HG02870 (cell line): Measurements from ENCODE around the gene ABCD1.
"Not testable (repeated sequence)": the region's sequence is repeated elsewhere in the genome, so short reads cannot be mapped to it uniquely, and the experiment has no call there.

Experiments used
- ATAC-seq: cut with Tn5 transposase; IDR thresholded peaks from one replicate; pipeline ENCODE4 v1.9.1; 2021; ENCODE audit warnings: mild to moderate bottlenecking, moderate library complexity; ENCODE audit not compliant: unreplicated experiment

The ABCD1 gene

DNA sequence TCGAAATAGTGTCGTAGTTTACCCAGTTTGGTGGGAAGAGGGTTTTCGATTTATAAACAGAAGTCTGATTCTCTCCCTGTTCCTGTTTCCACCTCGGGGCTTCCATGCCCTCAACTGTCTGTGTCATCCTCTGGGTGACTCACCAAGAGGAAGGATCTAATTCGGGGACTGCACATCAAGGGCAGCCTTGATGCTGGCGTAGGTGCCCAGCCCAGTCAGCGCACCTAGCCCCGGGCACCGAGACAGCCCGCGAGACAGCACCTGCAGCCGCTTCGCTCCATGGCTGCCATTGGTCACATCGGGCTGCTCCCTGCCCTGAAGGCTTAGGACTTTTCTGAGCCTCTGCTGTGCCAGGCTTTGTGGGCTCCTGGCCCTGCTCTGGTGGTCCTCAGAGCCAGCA lies 7.7 kb downstream of the ABCD1 start:
- no peak for ATAC-seq

DNA sequence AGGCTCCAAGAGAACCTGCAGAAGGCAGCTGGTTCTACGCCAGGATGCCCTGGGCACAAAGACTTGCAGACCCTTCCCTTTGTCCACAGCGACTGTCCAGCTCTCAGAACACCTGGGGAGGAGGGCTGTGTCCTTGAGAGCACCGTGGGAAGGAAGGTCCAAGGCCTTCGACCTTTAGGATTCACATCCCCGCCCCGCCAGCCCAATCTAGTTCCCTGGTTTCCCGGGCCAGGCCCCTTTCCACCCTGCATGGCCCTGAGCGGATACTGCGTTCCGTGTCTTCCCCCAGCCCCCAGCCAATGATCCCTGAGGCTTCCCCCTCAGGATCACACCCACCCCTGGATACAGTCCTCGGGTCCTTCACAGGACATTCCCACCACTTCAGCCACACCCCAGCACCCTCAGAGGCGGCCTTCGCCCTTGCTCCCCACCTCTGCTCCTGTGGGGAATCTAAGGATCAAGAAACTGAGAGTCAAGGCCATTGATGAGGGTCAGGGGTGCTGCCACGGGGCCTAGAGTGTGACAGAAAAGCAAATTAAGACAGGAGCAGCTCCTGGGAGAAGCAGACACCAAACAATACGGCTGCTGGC lies 9.1 kb downstream of the ABCD1 start:
- no peak for ATAC-seq

DNA sequence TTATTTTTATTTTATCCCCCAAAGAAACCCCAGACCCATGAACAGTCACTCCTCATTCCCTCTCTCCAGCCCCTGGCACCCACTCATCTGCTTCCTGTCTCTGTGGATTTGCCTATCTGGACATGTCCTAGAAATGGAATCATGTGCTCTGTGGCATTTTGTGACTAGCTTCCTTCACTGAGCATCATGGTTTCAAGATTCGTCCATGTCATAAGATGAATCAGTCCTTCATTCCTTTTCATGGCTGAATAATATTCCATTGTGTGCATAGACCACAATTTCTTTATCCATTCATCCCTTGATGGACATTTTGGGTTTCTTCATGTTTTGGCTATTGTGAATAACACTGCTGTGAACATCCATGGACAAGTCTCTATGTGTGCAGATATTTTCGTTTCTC lies 10.2 kb downstream of the ABCD1 start:
- ATAC-seq: no peak

DNA sequence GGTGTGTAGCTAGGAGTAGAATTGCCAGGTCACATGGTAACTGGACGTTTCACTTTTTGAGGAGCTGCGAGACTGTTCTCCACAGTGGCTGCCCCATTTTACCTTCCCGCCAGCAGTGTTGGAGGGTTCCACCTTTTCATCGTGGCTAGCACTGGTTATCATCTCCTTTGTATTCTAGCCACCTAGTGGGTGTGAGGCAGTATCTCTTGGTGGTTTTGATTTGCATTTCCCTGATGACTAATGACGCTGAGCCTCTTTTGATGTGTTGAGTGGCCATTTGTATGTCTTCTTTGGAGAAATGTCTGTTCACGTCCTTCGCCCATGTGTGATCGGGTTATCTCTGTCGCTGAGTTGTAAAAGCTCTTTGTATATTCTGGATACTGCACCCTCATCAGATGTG lies 10.6 kb downstream of the ABCD1 start:
- ATAC-seq: no peak

DNA sequence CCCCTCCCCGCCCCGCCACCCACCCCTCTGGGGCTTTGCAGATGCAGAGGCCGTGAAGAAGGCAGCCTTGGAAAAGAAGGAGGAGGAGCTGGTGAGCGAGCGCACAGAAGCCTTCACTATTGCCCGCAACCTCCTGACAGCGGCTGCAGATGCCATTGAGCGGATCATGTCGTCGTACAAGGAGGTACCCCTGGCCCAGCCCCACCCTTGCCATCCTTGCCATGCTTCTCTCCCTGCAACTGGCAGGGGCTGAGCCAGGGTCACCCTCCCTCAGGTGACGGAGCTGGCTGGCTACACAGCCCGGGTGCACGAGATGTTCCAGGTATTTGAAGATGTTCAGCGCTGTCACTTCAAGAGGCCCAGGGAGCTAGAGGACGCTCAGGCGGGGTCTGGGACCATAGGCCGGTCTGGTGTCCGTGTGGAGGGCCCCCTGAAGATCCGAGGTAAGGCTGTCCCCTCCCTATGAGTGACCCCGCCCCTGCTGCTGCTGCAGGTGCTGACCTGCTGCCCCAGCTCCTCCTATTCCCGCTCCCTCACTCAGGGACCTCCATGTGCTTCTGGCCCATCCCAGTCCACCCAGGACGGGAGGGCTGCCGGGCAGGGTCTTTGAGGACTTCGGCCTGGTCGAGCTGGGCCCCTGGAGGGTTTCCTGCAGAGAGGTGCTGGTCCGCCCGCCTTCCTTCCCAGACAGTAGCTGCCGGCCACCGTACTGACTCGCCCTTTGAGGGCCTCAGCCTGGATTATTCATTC lies 11.6 kb downstream of the ABCD1 start:
- no peak for ATAC-seq

DNA sequence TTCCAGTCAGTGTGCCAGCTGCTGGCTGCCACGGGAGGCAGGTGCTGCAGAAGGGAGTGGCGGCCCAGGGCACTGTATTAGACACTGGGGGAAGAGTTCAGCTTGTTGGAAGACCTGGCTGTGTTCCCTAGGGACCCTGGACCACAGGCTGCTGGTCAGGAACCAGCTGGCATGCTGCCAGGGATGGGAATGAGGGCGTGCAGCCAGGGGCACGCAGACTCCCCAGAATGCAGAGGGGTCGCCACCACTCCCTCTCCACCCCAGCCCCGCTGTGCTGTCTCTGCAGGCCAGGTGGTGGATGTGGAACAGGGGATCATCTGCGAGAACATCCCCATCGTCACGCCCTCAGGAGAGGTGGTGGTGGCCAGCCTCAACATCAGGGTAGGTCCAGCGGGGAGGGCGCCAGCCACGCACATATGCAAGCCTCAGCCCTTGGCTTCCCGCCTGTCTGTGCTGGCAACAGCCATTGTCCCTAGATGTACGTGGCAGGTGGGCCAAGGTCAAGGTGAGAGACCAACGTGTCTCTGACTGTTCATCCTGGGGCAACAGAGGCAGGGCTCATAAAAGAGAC lies 12.3 kb downstream of the ABCD1 start:
- no peak for ATAC-seq

DNA sequence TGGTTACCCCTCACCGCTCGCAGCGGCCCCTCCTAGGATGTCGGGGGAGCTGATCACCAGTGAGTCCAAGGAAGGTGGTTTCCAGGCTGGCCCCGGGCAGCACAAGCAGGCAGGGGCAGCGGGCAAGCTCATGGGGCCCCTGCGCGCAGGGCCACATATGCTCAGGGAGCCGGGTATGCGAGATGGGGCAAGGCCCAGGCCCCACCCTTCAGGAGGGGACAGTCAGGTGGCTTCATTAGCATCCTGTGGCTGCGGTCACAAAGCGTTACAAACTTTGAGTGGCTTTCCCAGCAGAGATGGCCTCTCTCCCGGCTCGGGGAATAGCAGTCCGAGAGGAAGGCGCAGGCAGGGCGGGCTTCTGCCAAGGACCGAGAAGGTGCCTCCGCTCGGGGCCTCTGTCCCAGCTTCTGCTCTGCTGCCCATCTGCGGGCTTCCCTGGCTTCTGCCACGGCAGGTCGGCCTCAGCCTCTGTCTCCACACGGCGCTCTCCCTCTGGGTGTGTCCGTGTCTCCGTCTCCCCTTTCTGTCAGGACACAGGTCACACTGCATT lies 13.5 kb downstream of the ABCD1 start:
- no peak for ATAC-seq

DNA sequence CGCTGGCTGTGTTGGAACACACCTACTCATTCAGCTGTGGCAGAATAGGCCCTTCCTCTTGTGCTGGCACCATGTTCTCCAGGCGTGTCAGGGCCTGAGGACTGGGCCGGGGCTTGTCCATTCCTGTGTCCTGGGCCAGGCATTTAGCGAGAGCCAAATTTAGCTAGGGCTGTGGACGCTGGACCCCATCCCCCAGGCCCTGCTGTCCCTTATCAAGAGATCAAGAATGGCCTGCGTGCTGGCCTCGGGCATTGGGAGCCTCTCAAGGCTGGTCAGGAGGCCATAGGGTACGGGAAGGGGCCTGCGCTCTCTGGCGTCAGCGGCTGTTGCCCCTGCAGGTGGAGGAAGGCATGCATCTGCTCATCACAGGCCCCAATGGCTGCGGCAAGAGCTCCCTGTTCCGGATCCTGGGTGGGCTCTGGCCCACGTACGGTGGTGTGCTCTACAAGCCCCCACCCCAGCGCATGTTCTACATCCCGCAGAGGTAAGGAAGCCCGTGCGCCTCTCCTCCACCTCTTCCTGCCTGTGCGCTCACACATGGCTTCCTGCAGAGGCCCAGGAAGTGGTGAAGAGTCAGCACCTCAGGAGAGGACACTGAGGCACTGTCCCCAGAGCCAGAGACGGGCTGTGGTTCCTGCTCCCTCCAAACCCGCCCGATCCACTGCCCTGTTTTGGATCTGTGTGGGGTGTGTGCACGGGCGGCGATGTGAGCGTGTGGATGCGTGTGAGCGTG lies 15.3 kb downstream of the ABCD1 start:
- ATAC-seq: no peak

DNA sequence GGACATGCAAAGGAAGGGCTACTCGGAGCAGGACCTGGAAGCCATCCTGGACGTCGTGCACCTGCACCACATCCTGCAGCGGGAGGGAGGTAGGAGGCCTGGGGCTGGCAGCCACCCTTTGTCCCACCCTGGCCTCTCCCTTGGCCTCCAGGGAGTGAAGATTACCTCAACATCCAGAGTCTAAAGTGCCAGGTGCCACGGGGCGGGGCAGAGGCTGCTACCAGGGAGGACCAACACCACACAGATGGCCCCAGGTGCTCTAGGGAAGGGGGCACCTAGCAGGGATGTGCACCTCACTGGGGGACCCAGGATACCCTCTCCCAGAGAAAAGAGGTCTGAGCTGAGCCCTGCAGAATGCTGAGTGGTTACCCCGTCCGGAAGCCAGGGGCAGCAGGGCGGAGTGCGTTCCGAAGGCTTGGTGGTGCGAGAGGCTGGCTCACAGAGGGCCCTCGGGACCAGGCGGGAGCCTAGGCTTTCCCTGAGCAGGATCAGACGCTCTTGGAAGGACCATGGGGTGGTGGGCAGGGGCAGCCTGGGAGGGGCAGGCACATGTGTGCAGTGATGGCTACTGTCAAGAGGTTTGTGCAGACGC lies 16.1 kb downstream of the ABCD1 start:
- ATAC-seq: no peak

DNA sequence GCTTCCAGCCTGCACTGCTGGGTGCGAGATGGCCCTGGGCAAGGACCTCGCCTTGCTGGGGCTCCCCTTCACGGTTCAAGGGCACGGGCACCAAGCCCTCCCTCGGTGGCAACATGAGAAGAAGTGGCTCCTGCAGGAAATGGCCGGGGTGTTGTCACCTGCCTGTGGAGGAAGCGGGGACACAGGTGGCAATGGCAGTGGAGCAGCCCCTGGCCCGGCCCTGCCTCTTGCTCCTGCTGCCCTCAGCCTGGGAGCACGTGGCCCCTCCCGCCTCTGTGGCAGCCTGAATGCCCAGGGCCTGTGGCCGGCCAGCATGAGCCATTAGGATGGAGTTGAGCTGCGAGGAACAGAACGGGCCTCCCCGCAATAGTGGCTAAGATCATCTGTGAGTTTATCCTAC lies 16.8 kb downstream of the ABCD1 start:
- no peak for ATAC-seq

DNA sequence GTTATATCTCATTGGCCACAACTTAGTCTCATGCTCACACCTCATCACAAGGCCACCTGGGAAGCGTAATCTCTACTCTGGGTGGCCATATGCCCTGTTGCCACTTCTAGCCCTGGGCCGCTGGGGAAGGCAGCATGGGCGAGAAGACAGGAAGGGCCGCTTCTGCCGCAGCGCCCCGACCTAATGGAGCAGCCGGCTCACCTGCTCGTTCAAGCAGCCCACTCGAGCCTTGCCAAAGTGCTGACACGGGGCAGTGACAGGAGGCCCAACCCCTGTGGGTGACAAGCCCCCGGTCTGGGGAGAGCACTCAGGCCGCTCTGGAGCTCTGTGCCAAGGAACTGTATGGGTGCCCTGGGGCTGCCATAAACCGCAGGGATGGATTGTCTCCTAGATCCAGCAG lies 17.5 kb downstream of the ABCD1 start:
- not testable (repeated sequence) for ATAC-seq

DNA sequence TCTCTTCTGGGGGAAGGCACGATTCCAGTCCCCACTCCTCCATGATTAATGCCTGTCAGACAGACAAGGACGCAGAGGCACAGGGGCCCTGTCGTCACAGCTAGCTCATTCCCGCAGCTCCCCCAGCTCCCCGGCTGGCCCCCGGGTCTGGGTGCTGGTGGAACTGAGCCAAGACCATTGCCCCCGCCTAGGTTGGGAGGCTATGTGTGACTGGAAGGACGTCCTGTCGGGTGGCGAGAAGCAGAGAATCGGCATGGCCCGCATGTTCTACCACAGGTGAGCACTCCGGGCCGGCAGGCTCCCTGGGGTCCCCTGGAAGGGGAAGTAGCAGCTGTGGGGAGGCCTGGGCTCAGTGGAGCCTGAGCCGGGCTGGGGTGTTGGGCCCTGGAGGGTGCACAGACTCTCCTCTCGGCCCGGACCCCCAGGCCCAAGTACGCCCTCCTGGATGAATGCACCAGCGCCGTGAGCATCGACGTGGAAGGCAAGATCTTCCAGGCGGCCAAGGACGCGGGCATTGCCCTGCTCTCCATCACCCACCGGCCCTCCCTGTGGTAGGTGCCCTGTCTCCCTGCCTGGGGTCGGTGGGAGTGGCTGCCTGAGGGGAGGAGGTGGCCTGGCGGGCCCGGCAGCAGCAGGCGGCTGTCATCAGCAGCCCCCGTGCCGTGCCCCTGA lies 18.3 kb downstream of the ABCD1 start:
- not testable (repeated sequence) for ATAC-seq

DNA sequence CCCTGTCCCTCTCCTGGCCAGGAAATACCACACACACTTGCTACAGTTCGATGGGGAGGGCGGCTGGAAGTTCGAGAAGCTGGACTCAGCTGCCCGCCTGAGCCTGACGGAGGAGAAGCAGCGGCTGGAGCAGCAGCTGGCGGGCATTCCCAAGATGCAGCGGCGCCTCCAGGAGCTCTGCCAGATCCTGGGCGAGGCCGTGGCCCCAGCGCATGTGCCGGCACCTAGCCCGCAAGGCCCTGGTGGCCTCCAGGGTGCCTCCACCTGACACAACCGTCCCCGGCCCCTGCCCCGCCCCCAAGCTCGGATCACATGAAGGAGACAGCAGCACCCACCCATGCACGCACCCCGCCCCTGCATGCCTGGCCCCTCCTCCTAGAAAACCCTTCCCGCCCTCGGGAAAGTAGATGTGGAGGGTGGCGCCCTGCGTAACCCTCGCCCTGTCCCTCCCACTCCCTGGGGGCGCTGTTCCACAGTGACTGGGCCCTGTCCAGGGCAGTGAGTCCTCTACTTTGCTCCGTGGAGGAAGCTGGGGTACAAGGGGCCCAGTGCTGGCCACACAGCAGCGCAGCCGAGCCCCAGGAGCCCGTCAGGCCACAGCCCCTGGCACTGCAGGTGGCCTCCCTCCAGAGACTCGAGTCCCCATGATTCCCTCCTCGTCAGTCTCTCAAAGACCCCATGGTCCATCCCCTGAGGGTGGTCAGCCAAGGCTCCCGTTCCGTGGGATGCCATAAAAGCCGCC lies 19.0 kb downstream of the ABCD1 start:
- not testable (repeated sequence) for ATAC-seq

DNA sequence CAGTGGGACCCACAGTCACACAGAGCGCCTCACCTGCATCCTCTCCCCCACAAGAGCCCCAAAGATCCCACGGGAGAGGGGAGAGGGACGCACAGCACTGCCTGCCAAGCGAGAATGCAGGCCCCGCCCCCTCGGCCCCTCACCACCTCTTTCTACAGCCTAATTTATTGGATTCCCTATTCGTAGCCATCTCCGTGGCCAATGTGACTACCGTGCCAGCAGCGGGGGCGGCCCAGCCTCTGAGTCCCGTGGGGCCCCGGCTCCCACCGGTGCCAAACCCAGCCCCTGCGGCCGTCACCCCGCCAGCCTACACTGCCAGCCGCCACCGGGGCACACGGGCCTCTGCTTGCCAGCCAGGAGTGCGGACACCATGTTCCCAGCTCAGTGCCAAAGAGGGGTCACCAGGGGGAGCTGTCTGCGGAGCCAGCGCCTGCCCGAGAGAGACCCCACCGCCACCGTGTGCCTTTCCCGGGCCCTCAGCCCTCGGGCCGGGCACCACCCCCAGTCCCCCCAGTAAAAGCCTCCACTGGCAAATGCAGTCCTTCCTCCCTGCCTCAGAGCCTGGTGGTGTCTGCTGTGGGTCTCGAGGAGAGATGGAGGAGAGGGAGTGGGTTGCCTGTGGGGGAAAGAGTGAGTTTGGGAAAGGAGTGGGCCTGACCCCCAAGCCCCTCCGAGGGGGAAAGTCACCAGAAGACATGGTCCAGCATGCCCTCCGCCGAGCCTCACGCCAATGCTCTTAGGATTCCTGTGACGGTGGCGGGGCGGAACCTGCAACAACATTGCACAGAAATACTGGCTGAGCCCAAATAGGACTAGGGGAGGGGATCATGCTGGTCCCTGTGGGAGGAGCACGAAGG lies 19.8 kb downstream of the ABCD1 start:
- no peak for ATAC-seq

DNA sequence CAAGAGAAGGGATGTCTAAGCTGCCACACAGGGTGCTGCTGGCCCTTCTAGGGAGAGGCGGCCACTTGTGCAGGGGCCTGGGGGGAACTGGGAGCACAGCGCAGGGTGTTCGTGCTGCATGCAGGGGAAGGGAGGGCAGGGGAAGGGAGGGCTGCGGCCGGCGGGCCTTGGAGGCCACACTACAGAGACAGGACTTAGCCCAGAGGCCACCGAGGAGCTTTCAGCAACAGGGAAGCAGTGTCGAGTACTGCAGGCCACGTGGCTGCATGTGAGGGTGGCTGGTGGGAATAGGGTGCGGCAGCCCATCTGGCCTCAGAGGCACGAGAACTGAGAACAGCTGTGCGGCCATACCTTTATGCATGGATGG lies 20.4 kb downstream of the ABCD1 start:
- ATAC-seq: not testable (repeated sequence)

DNA sequence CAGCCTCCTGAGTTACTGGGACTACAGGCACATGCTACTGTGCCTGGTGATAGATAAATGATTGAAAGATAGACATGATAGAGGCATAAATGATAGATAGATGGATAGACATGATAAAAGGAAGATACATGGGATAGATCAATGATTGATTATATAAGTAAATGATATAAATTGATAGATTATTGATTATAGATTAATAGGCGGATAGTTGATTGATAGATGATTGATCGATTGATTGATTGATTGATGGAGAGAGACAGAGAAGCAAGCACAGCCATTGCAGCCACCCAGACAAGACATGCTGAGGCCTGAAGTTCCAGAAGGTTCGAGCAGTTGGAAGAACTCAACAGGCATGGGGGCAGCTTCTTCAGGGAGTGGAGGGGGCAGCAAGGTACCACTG lies 21.7 kb downstream of the ABCD1 start:
- ATAC-seq: no peak

DNA sequence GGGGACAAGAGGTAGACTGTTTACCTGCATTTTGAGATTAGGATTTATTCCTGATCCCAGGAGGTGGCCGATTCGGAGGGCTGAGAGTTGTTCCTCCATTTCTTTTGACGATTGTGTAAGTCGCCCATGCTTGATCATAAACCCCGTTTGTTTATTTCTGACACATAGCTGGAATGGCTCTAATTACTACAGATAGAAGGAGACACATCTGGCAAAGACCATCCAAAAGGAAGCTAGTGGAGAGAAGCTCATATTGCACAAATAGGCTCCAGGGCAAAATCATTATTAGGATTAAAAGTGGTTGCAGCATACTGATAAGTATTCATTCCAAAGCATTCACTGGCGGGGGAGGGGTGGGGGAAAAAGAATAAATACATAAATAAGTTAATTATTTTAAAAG lies 22.3 kb downstream of the ABCD1 start:
- ATAC-seq: not testable (repeated sequence)

DNA sequence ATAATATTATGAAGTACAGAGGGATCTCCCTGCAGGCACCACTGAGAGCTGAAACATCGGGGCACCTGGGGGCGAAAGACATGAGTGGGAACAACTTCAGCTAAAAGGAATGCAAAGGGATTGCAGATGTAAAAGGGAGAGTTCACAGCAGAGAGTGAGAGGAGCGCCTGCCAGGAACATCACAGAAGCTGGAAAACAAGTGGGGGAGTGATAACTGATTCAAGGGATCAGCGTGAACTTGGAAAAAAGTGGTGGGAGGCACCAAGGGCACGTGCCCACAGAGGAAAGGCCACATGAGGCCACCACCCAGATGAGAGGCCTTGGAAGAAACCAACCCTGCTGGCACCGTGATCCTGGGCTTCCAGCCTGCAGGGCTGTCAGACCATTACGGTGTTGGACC lies 24.4 kb downstream of the ABCD1 start:
- ATAC-seq: not testable (repeated sequence)
